ENCODE measurements around the gene ABHD13.

DNA sequence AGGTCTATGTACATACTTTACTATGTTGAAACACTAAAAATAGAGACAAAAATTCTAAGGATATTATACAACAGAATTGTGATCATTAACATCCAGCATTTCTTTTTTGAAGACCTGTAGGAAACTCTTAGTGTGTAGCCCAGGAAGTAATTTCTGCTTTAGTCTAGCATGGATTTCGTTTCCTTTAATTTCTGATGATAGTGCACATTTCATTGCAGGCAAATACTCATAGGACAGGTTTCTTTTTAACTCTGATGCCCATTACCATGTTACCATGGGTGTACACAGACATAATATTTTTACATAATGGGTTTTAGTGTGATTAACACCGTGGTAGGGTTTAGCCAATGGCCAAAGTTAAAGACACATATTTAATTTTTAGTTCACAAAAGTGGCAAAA is 29.9 kb upstream of the ABHD13 start:
- TF ChIP-seq POLR2A (IDR thresholded peaks at IDR 0.05), result no peak
- TF ChIP-seq CTCF (IDR thresholded peaks at IDR 0.05), result no peak
